ENCODE measurements around the gene CTIF. TPM values are rescaled to one million over a fixed set of nuclear protein-coding genes. Genes with fewer than 3 reads are reported as not detected.

Gene CTIF
- total RNA-seq, 2 experiments from 2014 or later: 3.2 to 3.5 TPM

DNA sequence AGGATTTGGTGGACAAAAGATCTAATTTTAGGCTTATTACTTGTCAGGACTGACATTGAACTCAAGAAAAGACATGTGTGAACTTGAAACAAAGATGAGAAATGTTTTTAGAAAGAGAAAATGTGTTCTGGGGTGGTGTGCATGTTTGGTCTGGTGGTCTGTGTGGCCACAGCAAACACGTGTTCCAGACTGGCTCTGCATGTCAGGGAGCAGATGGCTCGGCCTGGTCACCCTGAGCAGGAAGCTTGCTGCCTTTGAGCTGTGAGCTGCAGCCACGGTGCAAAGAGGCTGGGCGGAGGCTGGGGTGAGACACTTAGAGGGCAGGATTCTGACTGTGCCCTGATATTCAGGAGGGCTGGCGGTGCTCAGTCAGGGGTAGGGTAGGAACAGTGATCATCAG lies 186.1 kb downstream of the CTIF start:
- Mint-ChIP-seq H3K36me3 (ENCODE audit: low read depth) (no peaks in the 10 kb centered on the region), H3K27me3 (no peaks in the 10 kb centered on the region), H3K4me1 (ENCODE audit: low read depth) (peaks cover 7% of the 10 kb centered on the region), H3K27ac (no peak overlapping the region), H3K4me3 (no peak overlapping the region), H3K9me3 (peaks cover 8% of the 10 kb centered on the region)
- no peak for ATAC-seq
- POLR2A ChIA-PET: no interaction called here
- CTCF ChIA-PET: no interaction called here
- intact Hi-C loops (cut with micrococcal nuclease): no loop called here
- TF ChIP-seq, protein P1, sequence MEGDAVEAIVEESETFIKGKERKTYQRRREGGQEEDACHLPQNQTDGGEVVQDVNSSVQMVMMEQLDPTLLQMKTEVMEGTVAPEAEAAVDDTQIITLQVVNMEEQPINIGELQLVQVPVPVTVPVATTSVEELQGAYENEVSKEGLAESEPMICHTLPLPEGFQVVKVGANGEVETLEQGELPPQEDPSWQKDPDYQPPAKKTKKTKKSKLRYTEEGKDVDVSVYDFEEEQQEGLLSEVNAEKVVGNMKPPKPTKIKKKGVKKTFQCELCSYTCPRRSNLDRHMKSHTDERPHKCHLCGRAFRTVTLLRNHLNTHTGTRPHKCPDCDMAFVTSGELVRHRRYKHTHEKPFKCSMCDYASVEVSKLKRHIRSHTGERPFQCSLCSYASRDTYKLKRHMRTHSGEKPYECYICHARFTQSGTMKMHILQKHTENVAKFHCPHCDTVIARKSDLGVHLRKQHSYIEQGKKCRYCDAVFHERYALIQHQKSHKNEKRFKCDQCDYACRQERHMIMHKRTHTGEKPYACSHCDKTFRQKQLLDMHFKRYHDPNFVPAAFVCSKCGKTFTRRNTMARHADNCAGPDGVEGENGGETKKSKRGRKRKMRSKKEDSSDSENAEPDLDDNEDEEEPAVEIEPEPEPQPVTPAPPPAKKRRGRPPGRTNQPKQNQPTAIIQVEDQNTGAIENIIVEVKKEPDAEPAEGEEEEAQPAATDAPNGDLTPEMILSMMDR (IDR thresholded peaks at IDR 0.05): no peak
- DNase-seq: no peak

DNA sequence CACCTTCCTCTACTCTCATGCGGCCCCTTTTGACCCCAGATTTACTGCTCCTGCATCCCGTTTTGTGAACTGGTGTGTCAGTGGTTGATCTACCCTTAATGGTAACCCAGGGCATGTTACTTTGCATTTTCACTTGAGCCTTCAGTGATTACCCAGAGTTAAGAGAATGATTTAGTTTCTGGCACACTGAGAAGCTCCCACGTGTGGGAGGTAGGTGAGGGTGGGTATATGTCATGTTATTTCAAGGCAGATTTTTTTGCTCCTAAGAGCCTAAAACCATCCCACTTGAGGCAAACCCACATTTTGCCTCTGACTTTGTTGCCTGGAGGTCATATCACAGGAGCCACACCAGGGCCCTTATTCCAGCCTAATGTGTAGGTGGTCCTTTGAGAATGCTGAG lies 186.7 kb downstream of the CTIF start:
- ChIA-PET POLR2A (no interaction called here), CTCF (interaction anchor here (1.1 kb wide), 1 partner anchor 51 kb away, joined by 3 read pairs; no protein-coding TSS in a partner anchor)
- TF ChIP-seq, protein P1 (IDR thresholded peaks at IDR 0.05): no peak
- no peaks in the 10 kb centered on the region for H3K27me3 Mint-ChIP-seq
- H3K9me3 Mint-ChIP-seq: peaks cover 8% of the 10 kb centered on the region
- H3K27ac Mint-ChIP-seq: no peak overlapping the region
- H3K4me3 Mint-ChIP-seq: no peak overlapping the region
- H3K36me3 Mint-ChIP-seq (ENCODE audit: low read depth): no peaks in the 10 kb centered on the region
- peaks cover 7% of the 10 kb centered on the region for H3K4me1 Mint-ChIP-seq (ENCODE audit: low read depth)
- DNase-seq (no peak), ATAC-seq (no peak)
- intact Hi-C loops (cut with micrococcal nuclease): no loop called here

DNA sequence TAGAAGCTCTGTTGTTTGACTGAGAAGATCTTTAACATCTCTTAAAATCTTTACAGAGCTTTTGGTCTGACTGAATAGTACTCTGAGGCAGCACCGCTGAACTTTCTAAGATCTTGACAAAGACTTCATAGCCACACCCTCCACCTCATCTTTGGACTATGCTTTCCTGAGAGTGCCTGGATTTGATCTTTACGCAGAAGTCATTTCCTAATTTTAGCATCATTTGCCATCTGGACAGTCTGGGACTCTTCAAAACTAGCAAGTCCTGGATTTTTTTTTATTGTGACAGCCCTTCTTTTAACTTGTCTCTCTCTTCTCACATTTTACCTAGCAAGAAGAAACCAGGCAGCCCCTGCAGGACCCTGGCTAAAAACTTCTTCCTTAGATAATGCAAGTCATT lies 188.8 kb downstream of the CTIF start:
- POLR2A ChIA-PET: no interaction called here
- no peak for ATAC-seq
- H3K36me3 Mint-ChIP-seq (ENCODE audit: low read depth): no peaks in the 10 kb centered on the region

DNA sequence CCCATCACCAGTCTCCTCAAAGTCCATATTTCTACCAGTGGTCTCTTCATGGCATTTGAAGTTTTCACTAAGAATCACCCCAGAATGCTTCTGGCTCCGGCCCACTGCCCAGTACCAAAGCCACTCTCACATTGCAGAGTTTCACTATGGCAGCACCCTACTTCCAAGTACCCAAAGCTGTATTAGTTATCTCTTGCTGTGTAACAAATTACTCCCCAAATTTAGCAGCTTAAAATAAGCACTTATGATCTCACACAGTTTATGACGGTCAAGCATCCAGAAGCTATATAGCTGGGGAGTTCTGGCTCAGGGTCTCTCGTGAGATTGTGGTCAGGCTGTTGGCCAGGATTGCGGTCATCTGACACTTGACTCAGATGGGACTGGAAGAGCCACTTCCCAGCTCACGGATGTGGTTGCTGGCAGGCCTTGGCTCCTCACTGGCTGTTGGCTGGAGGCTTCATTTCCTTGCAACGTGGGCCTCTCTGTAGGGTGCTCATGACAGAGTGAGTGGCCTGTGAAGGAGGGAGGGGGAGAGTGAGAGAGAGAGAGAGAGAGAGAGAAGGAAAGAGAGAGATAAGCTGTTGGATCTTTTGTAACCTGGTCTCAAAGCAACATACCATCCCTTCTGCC lies 189.5 kb downstream of the CTIF start:
- no peak overlapping the region for H3K4me3 Mint-ChIP-seq
- H3K9me3 Mint-ChIP-seq: peaks cover 8% of the 10 kb centered on the region
- no peak for DNase-seq
- TF ChIP-seq, protein P1 (IDR thresholded peaks at IDR 0.05): no peak
- ChIA-PET CTCF (interaction anchor here (0.9 kb wide), 1 partner anchor 51 kb away, joined by 3 read pairs; no protein-coding TSS in a partner anchor), POLR2A (no interaction called here)
- no peak for ATAC-seq
- no peaks in the 10 kb centered on the region for H3K27me3 Mint-ChIP-seq
- intact Hi-C loops (cut with micrococcal nuclease): no loop called here
- no peaks in the 10 kb centered on the region for H3K36me3 Mint-ChIP-seq (ENCODE audit: low read depth)
- H3K27ac Mint-ChIP-seq: no peak overlapping the region
- H3K4me1 Mint-ChIP-seq (ENCODE audit: low read depth): peaks cover 7% of the 10 kb centered on the region

More for the DNA sequence above, 188.8 kb downstream of the CTIF start:
- TF ChIP-seq, protein P1 (IDR thresholded peaks at IDR 0.05): no peak
- Mint-ChIP-seq H3K27ac (no peak overlapping the region), H3K27me3 (no peaks in the 10 kb centered on the region), H3K9me3 (peaks cover 8% of the 10 kb centered on the region), H3K4me3 (no peak overlapping the region), H3K4me1 (ENCODE audit: low read depth) (peaks cover 7% of the 10 kb centered on the region)
- CTCF ChIA-PET: interaction anchor here (0.9 to 1.4 kb wide), 3 partner anchors 16 to 52 kb away, joined by 3 to 4 read pairs (median 3); no protein-coding TSS in a partner anchor
- intact Hi-C loops (cut with micrococcal nuclease): no loop called here
- DNase-seq: no peak

DNA sequence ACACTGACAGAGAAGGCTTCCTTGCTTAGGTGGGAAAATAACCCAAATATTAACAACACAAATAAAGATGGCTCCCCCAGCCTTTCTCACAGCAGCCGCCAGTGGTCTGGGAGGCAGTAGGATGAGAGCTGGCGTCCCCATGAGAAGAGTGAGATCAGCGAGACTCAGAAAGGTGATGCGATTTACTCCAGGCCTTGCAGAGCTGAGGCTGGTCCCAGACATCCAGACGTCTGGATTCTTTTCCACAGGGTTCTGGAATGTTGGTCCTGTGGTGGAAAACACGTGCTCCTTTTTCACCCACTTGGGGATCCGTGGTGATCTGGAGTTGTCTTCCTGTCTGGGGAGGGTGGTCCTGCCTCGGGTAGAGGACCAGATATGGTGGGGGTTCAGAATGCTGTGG lies 190.6 kb downstream of the CTIF start:
- Mint-ChIP-seq H3K36me3 (ENCODE audit: low read depth) (no peaks in the 10 kb centered on the region), H3K9me3 (peaks cover 8% of the 10 kb centered on the region), H3K4me3 (no peak overlapping the region), H3K27me3 (no peaks in the 10 kb centered on the region), H3K4me1 (ENCODE audit: low read depth) (peaks cover 7% of the 10 kb centered on the region), H3K27ac (no peak overlapping the region)
- POLR2A ChIA-PET: no interaction called here
- CTCF ChIA-PET: no interaction called here
- intact Hi-C loops (cut with micrococcal nuclease): no loop called here
- DNase-seq (no peak), ATAC-seq (no peak)
- TF ChIP-seq, protein P1 (IDR thresholded peaks at IDR 0.05): no peak
